ENCODE results near the gene DPP6.

DNA sequence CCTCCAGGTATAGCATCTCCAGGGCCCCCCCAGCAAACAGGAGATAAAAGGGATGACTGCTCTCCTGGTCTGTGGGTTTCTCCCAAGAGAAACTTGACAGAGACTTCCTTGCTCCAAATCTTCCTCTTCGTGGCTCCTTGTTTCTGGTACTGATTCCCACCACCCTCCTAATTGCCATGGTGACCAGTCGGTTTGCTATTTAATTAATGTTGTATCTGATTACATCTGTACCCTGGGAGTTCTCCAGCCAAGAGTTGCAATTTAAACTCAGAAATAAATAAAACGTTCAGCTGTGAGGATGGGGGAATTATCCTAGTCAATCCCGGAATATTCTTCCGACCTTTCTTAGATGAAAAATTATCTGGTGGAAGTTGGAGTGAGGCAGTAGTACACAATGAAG lies 686.0 kb downstream of the DPP6 start:
- no peak for TF ChIP-seq POLR2A (IDR thresholded peaks at IDR 0.05)
- TF ChIP-seq, protein P1, sequence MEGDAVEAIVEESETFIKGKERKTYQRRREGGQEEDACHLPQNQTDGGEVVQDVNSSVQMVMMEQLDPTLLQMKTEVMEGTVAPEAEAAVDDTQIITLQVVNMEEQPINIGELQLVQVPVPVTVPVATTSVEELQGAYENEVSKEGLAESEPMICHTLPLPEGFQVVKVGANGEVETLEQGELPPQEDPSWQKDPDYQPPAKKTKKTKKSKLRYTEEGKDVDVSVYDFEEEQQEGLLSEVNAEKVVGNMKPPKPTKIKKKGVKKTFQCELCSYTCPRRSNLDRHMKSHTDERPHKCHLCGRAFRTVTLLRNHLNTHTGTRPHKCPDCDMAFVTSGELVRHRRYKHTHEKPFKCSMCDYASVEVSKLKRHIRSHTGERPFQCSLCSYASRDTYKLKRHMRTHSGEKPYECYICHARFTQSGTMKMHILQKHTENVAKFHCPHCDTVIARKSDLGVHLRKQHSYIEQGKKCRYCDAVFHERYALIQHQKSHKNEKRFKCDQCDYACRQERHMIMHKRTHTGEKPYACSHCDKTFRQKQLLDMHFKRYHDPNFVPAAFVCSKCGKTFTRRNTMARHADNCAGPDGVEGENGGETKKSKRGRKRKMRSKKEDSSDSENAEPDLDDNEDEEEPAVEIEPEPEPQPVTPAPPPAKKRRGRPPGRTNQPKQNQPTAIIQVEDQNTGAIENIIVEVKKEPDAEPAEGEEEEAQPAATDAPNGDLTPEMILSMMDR (IDR thresholded peaks at IDR 0.05): no peak

All from Peyer's patch (tissue), 4 donors.